K562 (cell line): Measurements from ENCODE around the gene B3GAT3. TPM values are rescaled to one million over a fixed set of nuclear protein-coding genes. Genes with fewer than 3 reads are reported as not detected.
A peak's percentile ranks its signal among the peaks of the same experiment; 100 is the strongest.

Experiments
- BHLHE40 ChIP-seq: IDR thresholded peaks from 2 replicates; pipeline ENCODE4 v1.6.1; 2011; ENCODE audit warnings: low read length, improper control_type of control experiment
- CREBBP ChIP-seq: IDR thresholded peaks from one replicate; pipeline ENCODE4 v1.6.1; 2012; ENCODE audit warnings: low read depth, mild to moderate bottlenecking, control low read depth, inconsistent platforms, low read length
- E2F8 ChIP-seq: fragments of 450-650 bp; IDR thresholded peaks from 2 replicates; pipeline ENCODE4 v1.7.1; 2018; ENCODE audit warnings: mild to moderate bottlenecking, low read depth; ENCODE audit not compliant: partially characterized antibody
- ERF ChIP-seq: fragments of 450-650 bp; formaldehyde crosslinking; IDR thresholded peaks from 2 replicates; pipeline ENCODE4 v1.4.0; 2020; ENCODE audit warnings: mild to moderate bottlenecking, mixed read lengths
- FOXA3 ChIP-seq, 2 experiments: fragments of 450-650 bp in 1 of 2; sonication (generic) in 1 of 2; formaldehyde crosslinking; IDR thresholded peaks in 1 of 2; conservative IDR thresholded peaks in 1 of 2; 2 replicates each; pipeline versions ENCODE4 v1.4.0 to v1.8.0; 2020 to 2022; ENCODE audit warnings: mild to moderate bottlenecking in 2 of 2, missing genetic modification reagents in 1 of 2
- FOXJ2 ChIP-seq: fragments of 200-800 bp; sonication (Bioruptor generic); IDR thresholded peaks from 2 replicates; pipeline ENCODE4 v1.6.1; 2016; ENCODE audit warnings: missing genetic modification characterization, missing compliant biosample characterization
- GTF2F1 ChIP-seq: IDR thresholded peaks from 2 replicates; pipeline ENCODE4 v1.6.1; 2011; ENCODE audit warnings: low read depth, low read length, improper control_type of control experiment
- HNRNPK ChIP-seq: fragments of 200-400 bp; formaldehyde crosslinking; IDR thresholded peaks from one replicate; pipeline ENCODE4 v1.6.1; 2018; ENCODE audit warnings: mild to moderate bottlenecking, low read depth, low read length; ENCODE audit not compliant: poor library complexity, severe bottlenecking
- HOMEZ ChIP-seq: fragments of 250-450 bp; sonication (Bioruptor Pico); IDR thresholded peaks from 2 replicates; pipeline ENCODE4 v1.4.0; 2020; ENCODE audit warnings: mild to moderate bottlenecking, moderate library complexity
- MEIS2 ChIP-seq: fragments of 450-650 bp; IDR thresholded peaks from 2 replicates; pipeline ENCODE4 v1.6.1; 2014; ENCODE audit warnings: mild to moderate bottlenecking; ENCODE audit not compliant: partially characterized antibody
- NFIC ChIP-seq: fragments of 450-650 bp; IDR thresholded peaks from 2 replicates; pipeline ENCODE4 v1.6.1; 2017; ENCODE audit warnings: mild to moderate bottlenecking, inconsistent platforms
- SAFB ChIP-seq: fragments of 200-400 bp; formaldehyde crosslinking; IDR thresholded peaks from 2 replicates; pipeline ENCODE4 v1.6.1; 2017; ENCODE audit warnings: low read depth, low read length, borderline replicate concordance
- SFPQ ChIP-seq: fragments of 200-400 bp; formaldehyde crosslinking; IDR thresholded peaks from 2 replicates; pipeline ENCODE4 v1.6.1; 2017; ENCODE audit warnings: mild to moderate bottlenecking, low read depth, low read length, moderate library complexity
- STAT5A ChIP-seq: IDR thresholded peaks from 2 replicates; pipeline ENCODE4 v1.6.1; 2012; ENCODE audit warnings: low read length, inconsistent platforms, borderline replicate concordance
- USF1 ChIP-seq: sonication (generic); formaldehyde crosslinking; IDR thresholded peaks from 2 replicates; pipeline ENCODE4 v1.9.0; 2022; ENCODE audit warnings: mild to moderate bottlenecking, missing genetic modification reagents
- ZBTB1 ChIP-seq: sonication (generic); formaldehyde crosslinking; IDR thresholded peaks from 2 replicates; pipeline ENCODE4 v1.8.1; 2023; ENCODE audit warnings: missing genetic modification reagents, low read depth, mild to moderate bottlenecking, borderline replicate concordance
- ZNF124 ChIP-seq: sonication (generic); formaldehyde crosslinking; IDR thresholded peaks from 2 replicates; pipeline ENCODE4 v1.8.1; 2022; ENCODE audit warnings: missing genetic modification reagents
- ZNF140 ChIP-seq: fragments of 250-450 bp; sonication (Bioruptor Pico); IDR thresholded peaks from 2 replicates; pipeline ENCODE4 v1.8.0; 2021; ENCODE audit warnings: moderate library complexity, mild to moderate bottlenecking, inconsistent platforms
- ZNF507 ChIP-seq: conservative IDR thresholded peaks from 2 replicates; pipeline ENCODE4 v1.6.1; 2017; ENCODE audit warnings: missing genetic modification characterization, missing compliant biosample characterization
- ZNF707 ChIP-seq: fragments of 250-450 bp; sonication (Bioruptor Pico); conservative IDR thresholded peaks from 2 replicates; pipeline ENCODE4 v1.8.0; 2022; ENCODE audit warnings: inconsistent platforms, mild to moderate bottlenecking, moderate library complexity
- polyA plus RNA-seq, 8 experiments: library from polyadenylated mRNA; depleted of rRNA in 4 of 8; stranded (reverse) in 5 of 8; unstranded in 3 of 8; fragments of >200 nt; fragmentation: Nextera tagmentation in 2 of 8; fragmentation: Illumina TruSeq in 1 of 8; extraction: Ambion mirVana in 2 of 8; extraction: Trizol in 1 of 8; gene quantifications; 2 replicates each; pipeline versions ENCODE4 v1.2.1 to v1.2.3, GENCODE V29; 2011 to 2014; ENCODE audit warnings: inconsistent platforms in 1 of 8, missing spikeins in 1 of 8
- total RNA-seq, 7 experiments: library from RNA; depleted of rRNA in 6 of 7; stranded (reverse); fragments of >200 nt in 6 of 7; fragmentation: Illumina TruSeq in 2 of 7; extraction: Trizol in 2 of 7; gene quantifications; 2 replicates each; pipeline versions ENCODE4 v1.2.1 to v1.2.3, GENCODE V29; 2011 to 2021; ENCODE audit warnings: low replicate concordance in 1 of 7

B3GAT3 gene
- total and polyA plus RNA-seq, 9 of the 15 experiments (the other 6 are each of a cell fraction or from before 2014, with no cell fraction given), result 0.30 to 64.0 (median 21.4) TPM

- no peak for TF ChIP-seq HOMEZ (CRISPR knock-in tag)
- TF ChIP-seq ZNF707 (CRISPR knock-in tag), result no peak
- TF ChIP-seq CREBBP, result no peak
- no peak for TF ChIP-seq ZNF140 (CRISPR knock-in tag)
- TF ChIP-seq ZNF124 (CRISPR knock-in tag), result no peak
- no peak for TF ChIP-seq ZBTB1
- TF ChIP-seq MEIS2, result no peak
- TF ChIP-seq STAT5A, result no peak
- TF ChIP-seq ZNF507 (tag), result no peak
- peak; percentile 35 for TF ChIP-seq HNRNPK
- TF ChIP-seq FOXA3 (CRISPR knock-in tag; conservative IDR thresholded peaks at IDR 0.05 in 1 of 2, IDR thresholded peaks at IDR 0.05 in 1 of 2), result peak in 1 of 2 experiments; percentile 14; a peak in 1 of 4 replicates
- no peak for TF ChIP-seq ERF (CRISPR knock-in tag)
- TF ChIP-seq USF1, result no peak
- no peak for TF ChIP-seq SAFB
- TF ChIP-seq FOXJ2 (tag), result no peak
- TF ChIP-seq GTF2F1, result no peak
- no peak; the same call in 1 of the 2 replicates for TF ChIP-seq NFIC
- no peak for TF ChIP-seq BHLHE40
- TF ChIP-seq SFPQ, result no peak
- no peak for TF ChIP-seq E2F8
Observed at GRCh38 chr11:62601372-62602140, 20.2 kb downstream of the B3GAT3 start, which contains the start of gene MTA2 (continued).
